Measurements from ENCODE around the gene ZNF442.
"Not testable (repeated sequence)": the region's sequence is repeated elsewhere in the genome, so short reads cannot be mapped to it uniquely, and the experiment has no call there.

ZNF442 gene

GRCh38 chr19:12365236-12366162, at the start of gene ZNF442:
TSS of gene ZNF442 (minus strand) at chr19:12365683. CDS start at chr19:12363631, 2,052 bp downstream.
- peak; percentile 91 to 94 for DNase-seq

GRCh38 chr19:12411893-12412292, 46.4 kb upstream of the ZNF442 start:
- DNase-seq: no peak

- peak; percentile 86 to 91 for DNase-seq
Observed at GRCh38 chr19:12400633-12401502, 35.4 kb upstream of the ZNF442 start, which contains the start of gene ZNF799. TSS of gene ZNF799 (minus strand) at chr19:12401271. CDS start at chr19:12401070, 201 bp downstream.

GRCh38 chr19:12399901-12400632, 34.6 kb upstream of the ZNF442 start:
- DNase-seq: not testable (repeated sequence)

- DNase-seq: not testable (repeated sequence)
Observed at GRCh38 chr19:12391148-12391547, 25.7 kb upstream of the ZNF442 start.

- DNase-seq: not testable (repeated sequence)
Observed at GRCh38 chr19:12386365-12386764, 20.9 kb upstream of the ZNF442 start.

- no peak for DNase-seq
Observed at GRCh38 chr19:12380444-12380737, 14.9 kb upstream of the ZNF442 start.

GRCh38 chr19:12379732-12380443, 14.4 kb upstream of the ZNF442 start:
- DNase-seq: no peak

GRCh38 chr19:12374026-12374425, 8.5 kb upstream of the ZNF442 start:
- DNase-seq: no peak

- DNase-seq: peak; percentile 12 to 15
Observed at GRCh38 chr19:12364391-12365235, 870 bp downstream of the ZNF442 start.

GRCh38 chr19:12362236-12362635, 3.2 kb downstream of the ZNF442 start:
- DNase-seq: not testable (repeated sequence)

- no peak for DNase-seq
Observed at GRCh38 chr19:12353375-12353774, 12.1 kb downstream of the ZNF442 start.

- no peak for DNase-seq
Observed at GRCh38 chr19:12350890-12351197, 14.6 kb downstream of the ZNF442 start.

- DNase-seq: no peak
Observed at GRCh38 chr19:12350185-12350889, 15.1 kb downstream of the ZNF442 start.

GRCh38 chr19:12346896-12347295, 18.6 kb downstream of the ZNF442 start:
- peak; percentile 24 to 47 for DNase-seq

- no peak for DNase-seq
Observed at GRCh38 chr19:12345197-12345596, 20.3 kb downstream of the ZNF442 start.

GRCh38 chr19:12333162-12334159, 32.0 kb downstream of the ZNF442 start, which contains the start of gene ZNF563:
TSS of gene ZNF563 (minus strand) at chr19:12333633. CDS start at chr19:12333482, 151 bp downstream.
- peak; percentile 92 for DNase-seq

- peak in 1 of 2 experiments; percentile 2 for DNase-seq
Observed at GRCh38 chr19:12331211-12331941, 34.1 kb downstream of the ZNF442 start.
